ENCODE results near the gene C2orf81.
"Not testable (repeated sequence)": the region's sequence is repeated elsewhere in the genome, so short reads cannot be mapped to it uniquely, and the experiment has no call there.

C2orf81 gene

DNA sequence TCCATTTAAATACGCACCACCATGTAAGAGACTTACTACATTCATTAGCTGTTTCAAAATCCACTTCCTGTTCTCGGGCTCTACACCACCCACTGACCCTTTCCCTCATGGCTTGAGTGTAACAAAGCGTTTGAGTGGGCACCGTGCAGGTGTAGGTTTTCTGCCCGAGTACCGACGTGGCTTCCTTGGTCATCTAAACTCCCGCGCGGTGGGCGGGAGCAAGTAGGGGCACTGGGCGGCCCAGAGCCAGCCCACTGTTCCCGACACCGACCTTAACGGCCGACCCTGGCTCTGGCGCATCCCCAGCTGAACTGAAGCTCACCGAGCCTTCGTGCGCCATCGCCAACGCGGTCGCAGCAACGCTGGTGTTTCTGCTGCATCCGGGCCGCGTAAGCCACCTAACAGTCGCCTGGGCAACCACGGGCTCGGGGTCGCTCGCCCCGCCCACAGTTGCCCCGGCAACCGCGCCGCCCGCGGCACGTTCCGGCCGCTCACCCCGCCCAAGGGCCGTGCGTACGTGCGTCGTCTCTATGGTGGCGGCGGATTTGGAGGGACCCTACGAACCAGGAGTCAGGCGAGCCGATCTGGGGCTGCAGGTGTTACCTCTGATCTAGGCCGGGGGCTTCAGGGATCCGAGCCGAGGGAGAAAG is at the start of gene C2orf81, which contains the start of gene WDR54:
Gene C2orf81, minus strand, starts transcription at position 399 of the 650 bp plus-strand sequence. Its CDS starts 59 bp downstream, at position 340.
Gene WDR54, plus strand, starts transcription at position 510 of the 650 bp plus-strand sequence. CDS start 424 bp downstream, outside the sequence.
- no peaks in the 10 kb centered on the region for H3K27me3 ChIP-seq (replicated peaks; ENCODE audit: control insufficient read depth, insufficient read depth, low read length)
- H3K4me1 ChIP-seq (ENCODE audit: control insufficient read depth, insufficient read depth, low read length): peaks cover 14% of the 10 kb centered on the region
- H3K4me3 ChIP-seq (ENCODE audit: low read length): peak within 1 kb of the TSS; percentile 91
- H3K36me3 ChIP-seq (ENCODE audit: control insufficient read depth, insufficient read depth, low read length, severe bottlenecking): no peaks in the 10 kb centered on the region
- peak within 1 kb of the TSS; percentile 75 for H3K9ac ChIP-seq (ENCODE audit: low read length)
- DNase-seq (ENCODE audit: low read depth): peak; percentile 92
- H3K9me3 ChIP-seq (ENCODE audit: control insufficient read depth, low read length): no peaks in the 10 kb centered on the region

DNA sequence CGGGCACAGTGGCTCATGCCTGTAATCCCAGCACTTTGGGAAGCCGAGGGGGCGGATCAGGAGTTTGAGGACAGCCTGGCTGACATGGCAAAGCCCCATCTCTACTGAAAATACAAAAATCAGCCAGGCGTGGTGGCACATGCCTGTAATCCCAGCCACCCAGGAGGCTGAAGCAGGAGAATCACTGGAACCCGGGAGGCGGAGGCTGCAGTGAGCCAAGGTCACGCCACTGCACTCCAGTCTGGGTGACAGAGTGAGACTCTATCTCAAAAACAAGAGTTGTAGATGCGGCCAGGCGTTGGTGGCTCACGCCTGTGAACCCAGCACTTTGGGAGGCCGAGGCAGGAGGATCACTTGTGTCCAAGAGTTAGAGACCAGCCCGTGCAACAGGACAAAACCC is 49.3 kb upstream of the C2orf81 start:
- not testable (repeated sequence) for H3K9ac ChIP-seq (ENCODE audit: low read length); H3K27me3 ChIP-seq (replicated peaks; ENCODE audit: control insufficient read depth, insufficient read depth, low read length); H3K4me3 ChIP-seq (ENCODE audit: low read length); H3K9me3 ChIP-seq (ENCODE audit: control insufficient read depth, low read length); DNase-seq (ENCODE audit: low read depth)
- H3K36me3 ChIP-seq (ENCODE audit: control insufficient read depth, insufficient read depth, low read length, severe bottlenecking): peaks cover 16% of the 10 kb centered on the region
- peaks cover 17% of the 10 kb centered on the region for H3K4me1 ChIP-seq (ENCODE audit: control insufficient read depth, insufficient read depth, low read length)

GRCh38 chr2:74464406-74464805 is 43.0 kb upstream of the C2orf81 start:
- H3K36me3 ChIP-seq (ENCODE audit: control insufficient read depth, insufficient read depth, low read length, severe bottlenecking): peaks cover 18% of the 10 kb centered on the region
- H3K4me1 ChIP-seq (ENCODE audit: control insufficient read depth, insufficient read depth, low read length): peaks cover 9% of the 10 kb centered on the region
- H3K4me3 ChIP-seq (ENCODE audit: low read length): peak overlapping the region; percentile 84
- DNase-seq (ENCODE audit: low read depth): no peak
- H3K9me3 ChIP-seq (ENCODE audit: control insufficient read depth, low read length): no peaks in the 10 kb centered on the region
- no peaks in the 10 kb centered on the region for H3K27me3 ChIP-seq (replicated peaks; ENCODE audit: control insufficient read depth, insufficient read depth, low read length)
- H3K9ac ChIP-seq (ENCODE audit: low read length): peak overlapping the region; percentile 94

DNA sequence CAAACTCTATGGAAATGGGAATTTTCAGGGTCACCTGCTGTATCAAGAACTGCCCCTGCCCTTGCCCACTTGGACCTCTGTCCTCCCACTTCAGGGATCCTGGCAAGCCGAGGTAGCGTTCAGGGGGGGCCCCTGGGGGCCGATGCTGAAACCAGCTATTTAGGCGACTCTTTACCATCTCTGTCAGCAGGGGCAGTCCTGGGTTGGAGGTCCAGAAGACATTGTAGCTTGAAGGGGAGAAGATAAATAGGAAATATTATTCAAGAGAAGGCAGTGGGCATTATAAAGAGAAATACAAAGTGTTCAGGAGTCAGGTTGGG is 41.3 kb upstream of the C2orf81 start:
- Histone ChIP-seq H3K4me3 (ENCODE audit: low read length) (no peak overlapping the region), H3K36me3 (ENCODE audit: control insufficient read depth, insufficient read depth, low read length, severe bottlenecking) (peaks cover 18% of the 10 kb centered on the region), H3K9me3 (ENCODE audit: control insufficient read depth, low read length) (no peaks in the 10 kb centered on the region), H3K4me1 (ENCODE audit: control insufficient read depth, insufficient read depth, low read length) (peaks cover 12% of the 10 kb centered on the region), H3K27me3 (replicated peaks; ENCODE audit: control insufficient read depth, insufficient read depth, low read length) (no peaks in the 10 kb centered on the region), H3K9ac (ENCODE audit: low read length) (no peak overlapping the region)
- DNase-seq (ENCODE audit: low read depth): no peak

DNA sequence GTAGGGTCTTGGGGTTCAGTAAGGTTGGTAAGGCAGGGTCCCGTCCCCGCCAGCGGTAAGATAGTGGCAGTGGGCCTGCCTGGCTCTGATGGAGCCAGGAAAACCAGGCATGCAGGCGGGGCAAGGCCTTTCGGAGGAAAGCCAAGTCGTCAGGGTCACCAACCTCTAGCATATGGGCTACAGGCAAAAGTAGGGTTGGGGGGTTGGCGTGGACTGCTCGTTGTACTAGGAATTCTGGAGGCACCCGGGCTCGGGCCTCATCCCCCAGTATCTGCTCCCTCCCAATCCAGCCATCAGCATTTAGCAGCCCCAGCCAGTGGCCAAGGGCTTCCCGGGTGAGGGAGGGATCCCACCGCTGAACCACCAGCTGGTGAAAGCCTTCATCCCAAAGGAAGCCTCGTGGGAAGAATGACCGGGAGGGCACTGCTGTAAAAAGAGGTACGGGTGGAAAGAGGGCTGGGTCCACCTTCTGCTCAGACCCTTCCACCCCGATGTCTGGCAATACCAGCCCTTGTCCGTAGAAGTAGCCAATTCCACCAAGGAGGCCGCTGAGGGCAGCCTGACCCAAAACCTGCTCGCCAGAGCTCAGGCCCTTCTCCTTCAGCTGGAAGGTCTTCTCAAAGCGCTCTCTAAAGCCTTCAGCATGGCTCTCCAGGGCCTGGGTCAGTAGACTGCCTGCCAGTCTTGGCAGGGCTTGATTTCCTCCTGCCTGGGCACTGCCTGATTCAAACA is 40.8 kb upstream of the C2orf81 start:
- no peak for DNase-seq (ENCODE audit: low read depth)
- H3K9me3 ChIP-seq (ENCODE audit: control insufficient read depth, low read length): no peaks in the 10 kb centered on the region
- no peak overlapping the region for H3K9ac ChIP-seq (ENCODE audit: low read length)
- peaks cover 18% of the 10 kb centered on the region for H3K36me3 ChIP-seq (ENCODE audit: control insufficient read depth, insufficient read depth, low read length, severe bottlenecking)
- no peaks in the 10 kb centered on the region for H3K27me3 ChIP-seq (replicated peaks; ENCODE audit: control insufficient read depth, insufficient read depth, low read length)
- H3K4me1 ChIP-seq (ENCODE audit: control insufficient read depth, insufficient read depth, low read length): peaks cover 12% of the 10 kb centered on the region
- H3K4me3 ChIP-seq (ENCODE audit: low read length): no peak overlapping the region

GRCh38 chr2:74461187-74462053 is 40.0 kb upstream of the C2orf81 start:
- peaks cover 18% of the 10 kb centered on the region for H3K36me3 ChIP-seq (ENCODE audit: control insufficient read depth, insufficient read depth, low read length, severe bottlenecking)
- DNase-seq (ENCODE audit: low read depth): no peak
- no peaks in the 10 kb centered on the region for H3K27me3 ChIP-seq (replicated peaks; ENCODE audit: control insufficient read depth, insufficient read depth, low read length)
- H3K9me3 ChIP-seq (ENCODE audit: control insufficient read depth, low read length): no peaks in the 10 kb centered on the region
- H3K4me1 ChIP-seq (ENCODE audit: control insufficient read depth, insufficient read depth, low read length): peaks cover 18% of the 10 kb centered on the region
- H3K4me3 ChIP-seq (ENCODE audit: low read length): no peak overlapping the region
- no peak overlapping the region for H3K9ac ChIP-seq (ENCODE audit: low read length)

DNA sequence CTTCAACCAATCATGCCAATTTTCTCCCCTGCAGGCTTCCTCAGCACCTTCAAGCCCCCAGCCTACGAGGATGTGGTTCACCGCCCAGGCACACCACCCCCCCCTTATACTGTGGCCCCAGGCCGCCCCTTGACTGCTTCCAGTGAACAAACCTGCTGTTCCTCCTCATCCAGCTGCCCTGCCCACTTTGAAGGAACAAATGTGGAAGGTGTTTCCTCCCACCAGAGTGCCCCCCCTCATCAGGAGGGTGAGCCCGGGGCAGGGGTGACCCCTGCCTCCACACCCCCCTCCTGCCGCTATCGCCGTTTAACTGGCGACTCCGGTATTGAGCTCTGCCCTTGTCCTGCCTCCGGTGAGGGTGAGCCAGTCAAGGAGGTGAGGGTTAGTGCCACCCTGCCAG is 38.8 kb upstream of the C2orf81 start:
- H3K27me3 ChIP-seq (replicated peaks; ENCODE audit: control insufficient read depth, insufficient read depth, low read length); H3K9ac ChIP-seq (ENCODE audit: low read length); H3K9me3 ChIP-seq (ENCODE audit: control insufficient read depth, low read length); DNase-seq (ENCODE audit: low read depth); H3K4me3 ChIP-seq (ENCODE audit: low read length): not testable (repeated sequence)
- Histone ChIP-seq H3K4me1 (ENCODE audit: control insufficient read depth, insufficient read depth, low read length) (peaks cover 24% of the 10 kb centered on the region), H3K36me3 (ENCODE audit: control insufficient read depth, insufficient read depth, low read length, severe bottlenecking) (peaks cover 18% of the 10 kb centered on the region)

DNA sequence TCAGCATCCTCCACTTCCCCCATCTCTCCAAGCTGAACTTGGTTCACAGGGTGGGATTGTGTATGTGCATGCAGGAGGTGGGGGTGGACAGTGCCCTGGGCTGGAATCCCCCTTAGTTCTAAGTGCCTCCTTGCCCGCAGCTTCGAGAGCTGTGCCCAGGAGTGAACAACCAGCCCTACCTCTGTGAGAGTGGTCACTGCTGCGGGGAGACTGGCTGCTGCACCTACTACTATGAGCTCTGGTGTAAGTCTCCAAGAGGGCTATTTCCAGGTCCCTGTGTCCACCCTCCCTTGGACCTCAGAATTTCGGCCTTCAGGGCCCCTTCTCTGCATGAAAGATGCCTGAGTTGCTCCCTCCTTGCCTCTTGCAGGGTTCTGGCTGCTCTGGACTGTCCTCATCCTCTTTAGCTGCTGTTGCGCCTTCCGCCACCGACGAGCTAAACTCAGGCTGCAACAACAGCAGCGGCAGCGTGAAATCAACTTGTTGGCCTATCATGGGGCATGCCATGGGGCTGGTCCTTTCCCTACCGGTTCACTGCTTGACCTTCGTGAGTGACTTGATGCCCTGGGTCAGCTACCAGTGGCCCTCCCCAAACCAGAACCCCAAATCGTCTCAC is 38.2 kb upstream of the C2orf81 start:
- not testable (repeated sequence) for DNase-seq (ENCODE audit: low read depth); H3K27me3 ChIP-seq (replicated peaks; ENCODE audit: control insufficient read depth, insufficient read depth, low read length); H3K9me3 ChIP-seq (ENCODE audit: control insufficient read depth, low read length)
- Histone ChIP-seq H3K4me3 (ENCODE audit: low read length) (peak overlapping the region; percentile 99), H3K4me1 (ENCODE audit: control insufficient read depth, insufficient read depth, low read length) (peaks cover 24% of the 10 kb centered on the region), H3K9ac (ENCODE audit: low read length) (peak overlapping the region; percentile 19), H3K36me3 (ENCODE audit: control insufficient read depth, insufficient read depth, low read length, severe bottlenecking) (peaks cover 18% of the 10 kb centered on the region)

GRCh38 chr2:74458938-74459363 is 37.5 kb upstream of the C2orf81 start:
- H3K9ac ChIP-seq (ENCODE audit: low read length): peak overlapping the region; percentile 97
- no peaks in the 10 kb centered on the region for H3K9me3 ChIP-seq (ENCODE audit: control insufficient read depth, low read length)
- H3K4me1 ChIP-seq (ENCODE audit: control insufficient read depth, insufficient read depth, low read length): peaks cover 23% of the 10 kb centered on the region
- H3K4me3 ChIP-seq (ENCODE audit: low read length): peak overlapping the region; percentile 99
- H3K36me3 ChIP-seq (ENCODE audit: control insufficient read depth, insufficient read depth, low read length, severe bottlenecking): peaks cover 18% of the 10 kb centered on the region
- no peaks in the 10 kb centered on the region for H3K27me3 ChIP-seq (replicated peaks; ENCODE audit: control insufficient read depth, insufficient read depth, low read length)
- peak; percentile 52 for DNase-seq (ENCODE audit: low read depth)

DNA sequence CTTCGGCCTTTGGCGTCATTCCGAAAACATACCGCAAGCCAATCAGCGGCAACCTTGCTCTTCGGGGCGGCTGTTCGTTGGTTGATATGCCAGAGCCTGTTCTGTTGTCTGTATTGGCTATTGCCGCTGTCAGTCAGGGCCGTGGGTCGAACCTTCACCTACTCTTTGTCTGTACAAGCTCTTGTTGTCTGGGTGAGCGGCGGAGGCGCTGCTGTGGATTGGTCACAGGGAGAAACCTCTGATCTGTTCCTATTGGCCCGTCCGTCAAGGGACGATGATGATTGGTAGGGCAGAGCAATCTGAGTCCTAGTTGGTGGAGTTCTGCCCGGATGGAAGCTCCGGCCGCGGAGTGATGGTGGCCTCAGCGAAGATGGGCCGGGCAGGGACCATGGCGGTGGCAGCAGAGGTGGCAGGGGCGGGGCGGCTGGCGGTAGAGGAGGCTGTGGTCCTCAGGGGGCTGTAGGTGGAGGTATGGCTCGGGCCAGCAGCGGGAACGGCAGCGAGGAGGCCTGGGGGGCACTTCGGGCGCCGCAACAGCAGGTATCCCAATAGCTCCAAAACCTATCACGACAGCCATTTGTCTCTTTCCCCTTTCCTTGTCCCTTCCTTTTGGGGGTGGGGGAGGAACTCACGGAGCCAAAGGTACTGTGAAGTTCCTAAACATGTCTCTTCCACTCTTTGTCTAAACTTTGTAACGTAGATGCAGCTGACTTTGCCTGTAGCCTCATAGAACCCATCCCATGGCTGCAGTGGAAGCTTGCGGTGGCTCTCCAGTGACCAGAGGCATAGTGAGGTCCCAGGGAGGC is 36.9 kb upstream of the C2orf81 start, which contains the start of gene WBP1:
Gene WBP1, plus strand, starts transcription at position 307 of the 806 bp plus-strand sequence. Its CDS starts 165 bp downstream, at position 472.
- Histone ChIP-seq H3K27me3 (replicated peaks; ENCODE audit: control insufficient read depth, insufficient read depth, low read length) (no peaks in the 10 kb centered on the region), H3K36me3 (ENCODE audit: control insufficient read depth, insufficient read depth, low read length, severe bottlenecking) (peaks cover 18% of the 10 kb centered on the region), H3K4me3 (ENCODE audit: low read length) (peak within 1 kb of the TSS; percentile 99), H3K9ac (ENCODE audit: low read length) (peak within 1 kb of the TSS; percentile 97), H3K4me1 (ENCODE audit: control insufficient read depth, insufficient read depth, low read length) (peaks cover 23% of the 10 kb centered on the region), H3K9me3 (ENCODE audit: control insufficient read depth, low read length) (no peaks in the 10 kb centered on the region)
- peak; percentile 100 for DNase-seq (ENCODE audit: low read depth)
